HUES48 (cell line): ENCODE results near the gene TMTC2.

Experiments
- H3K27ac ChIP-seq: one replicate; pipeline ENCODE4 v1.7.0; 2013; ENCODE audit warnings: low read depth, low read length, inconsistent platforms
- H3K27me3 ChIP-seq: 2 replicates; pipeline ENCODE4 v1.6.1; 2013; ENCODE audit warnings: mild to moderate bottlenecking, low read length; ENCODE audit not compliant: control insufficient read depth, insufficient read depth
- H3K36me3 ChIP-seq: 2 replicates; pipeline ENCODE4 v1.6.1; 2013; ENCODE audit warnings: low read length; ENCODE audit not compliant: control insufficient read depth, insufficient read depth
- H3K4me1 ChIP-seq: 2 replicates; pipeline ENCODE4 v1.6.1; 2013; ENCODE audit warnings: mild to moderate bottlenecking, low read length; ENCODE audit not compliant: control insufficient read depth, insufficient read depth
- H3K4me3 ChIP-seq: 2 replicates; pipeline ENCODE4 v1.5.1; 2013; ENCODE audit warnings: mild to moderate bottlenecking, low read depth, low read length
- H3K9ac ChIP-seq: 2 replicates; pipeline ENCODE4 v1.6.1; 2013; ENCODE audit warnings: mild to moderate bottlenecking, low read depth, low read length, moderate library complexity
- H3K9me3 ChIP-seq: 2 replicates; pipeline ENCODE4 v1.6.1; 2013; ENCODE audit warnings: low read length; ENCODE audit not compliant: control insufficient read depth, insufficient read depth

Gene TMTC2

GRCh38 chr12:82954064-82954463 is 267.4 kb downstream of the TMTC2 start:
- no peak overlapping the region for H3K9ac ChIP-seq
- H3K4me1 ChIP-seq: no peaks in the 10 kb centered on the region
- H3K4me3 ChIP-seq: no peak overlapping the region
- H3K36me3 ChIP-seq: no peaks in the 10 kb centered on the region
- H3K27me3 ChIP-seq: no peaks in the 10 kb centered on the region
- no peaks in the 10 kb centered on the region for H3K9me3 ChIP-seq
- H3K27ac ChIP-seq: no peak overlapping the region

GRCh38 chr12:82954572-82954971 is 267.9 kb downstream of the TMTC2 start:
- no peaks in the 10 kb centered on the region for H3K27me3 ChIP-seq
- no peak overlapping the region for H3K27ac ChIP-seq

GRCh38 chr12:82955043-82955442 is 268.3 kb downstream of the TMTC2 start:
- Histone ChIP-seq H3K27me3 (no peaks in the 10 kb centered on the region), H3K4me3 (no peak overlapping the region), H3K9me3 (no peaks in the 10 kb centered on the region), H3K9ac (no peak overlapping the region), H3K27ac (no peak overlapping the region), H3K4me1 (no peaks in the 10 kb centered on the region), H3K36me3 (no peaks in the 10 kb centered on the region)

More at GRCh38 chr12:82954572-82954971, 267.9 kb downstream of the TMTC2 start:
- Histone ChIP-seq H3K4me3 (no peak overlapping the region), H3K36me3 (no peaks in the 10 kb centered on the region), H3K4me1 (no peaks in the 10 kb centered on the region), H3K9me3 (no peaks in the 10 kb centered on the region), H3K9ac (no peak overlapping the region)

- H3K9ac ChIP-seq: no peak overlapping the region
- no peaks in the 10 kb centered on the region for H3K27me3 ChIP-seq
- no peak overlapping the region for H3K27ac ChIP-seq
Measured at GRCh38 chr12:82958966-82959365, 272.3 kb downstream of the TMTC2 start.

GRCh38 chr12:82959821-82960220 is 273.1 kb downstream of the TMTC2 start:
- Histone ChIP-seq H3K9ac (no peak overlapping the region), H3K27ac (no peak overlapping the region), H3K27me3 (no peaks in the 10 kb centered on the region), H3K36me3 (no peaks in the 10 kb centered on the region), H3K4me1 (0 out of 2 replicates have a peak, but pooled peaks cover 7% of the 10 kb centered on the region), H3K9me3 (no peaks in the 10 kb centered on the region), H3K4me3 (no peak overlapping the region)

More at GRCh38 chr12:82958966-82959365, 272.3 kb downstream of the TMTC2 start:
- Histone ChIP-seq H3K9me3 (no peaks in the 10 kb centered on the region), H3K4me3 (no peak overlapping the region), H3K4me1 (0 out of 2 replicates have a peak, but pooled peaks cover 2% of the 10 kb centered on the region), H3K36me3 (no peaks in the 10 kb centered on the region)

- Histone ChIP-seq H3K9me3 (no peaks in the 10 kb centered on the region), H3K27ac (no peak overlapping the region), H3K27me3 (no peaks in the 10 kb centered on the region), H3K36me3 (no peaks in the 10 kb centered on the region), H3K4me1 (0 out of 2 replicates have a peak, but pooled peaks cover 7% of the 10 kb centered on the region), H3K4me3 (no peak overlapping the region), H3K9ac (no peak overlapping the region)
Measured at GRCh38 chr12:82961835-82962234, 275.1 kb downstream of the TMTC2 start.

GRCh38 chr12:82963956-82964355 is 277.2 kb downstream of the TMTC2 start:
- Histone ChIP-seq H3K9me3 (no peaks in the 10 kb centered on the region), H3K36me3 (0 out of 2 replicates have a peak, but pooled peaks cover 5% of the 10 kb centered on the region), H3K4me1 (0 out of 2 replicates have a peak, but pooled peaks cover 7% of the 10 kb centered on the region), H3K9ac (no peak overlapping the region), H3K27me3 (no peaks in the 10 kb centered on the region), H3K4me3 (no peak overlapping the region), H3K27ac (no peak overlapping the region)

GRCh38 chr12:82964446-82964845 is 277.7 kb downstream of the TMTC2 start:
- no peak overlapping the region for H3K27ac ChIP-seq
- 0 out of 2 replicates have a peak, but pooled peaks cover 7% of the 10 kb centered on the region for H3K4me1 ChIP-seq
- H3K9ac ChIP-seq: no peak overlapping the region
- H3K4me3 ChIP-seq: no peak overlapping the region
- no peaks in the 10 kb centered on the region for H3K9me3 ChIP-seq
- H3K36me3 ChIP-seq: 0 out of 2 replicates have a peak, but pooled peaks cover 5% of the 10 kb centered on the region
- H3K27me3 ChIP-seq: no peaks in the 10 kb centered on the region

- no peak overlapping the region for H3K27ac ChIP-seq
Measured at GRCh38 chr12:82966001-82966559, 279.4 kb downstream of the TMTC2 start.

GRCh38 chr12:82968631-82969367 is 282.1 kb downstream of the TMTC2 start:
- Histone ChIP-seq H3K36me3 (0 out of 2 replicates have a peak, but pooled peaks cover 5% of the 10 kb centered on the region), H3K27me3 (no peaks in the 10 kb centered on the region), H3K9me3 (no peaks in the 10 kb centered on the region), H3K27ac (no peak overlapping the region), H3K4me1 (0 out of 2 replicates have a peak, but pooled peaks cover 7% of the 10 kb centered on the region), H3K9ac (no peak overlapping the region), H3K4me3 (no peak overlapping the region)

More at GRCh38 chr12:82966001-82966559, 279.4 kb downstream of the TMTC2 start:
- Histone ChIP-seq H3K27me3 (no peaks in the 10 kb centered on the region), H3K36me3 (0 out of 2 replicates have a peak, but pooled peaks cover 5% of the 10 kb centered on the region), H3K4me1 (0 out of 2 replicates have a peak, but pooled peaks cover 7% of the 10 kb centered on the region), H3K9ac (no peak overlapping the region), H3K9me3 (no peaks in the 10 kb centered on the region), H3K4me3 (no peak overlapping the region)

- H3K4me1 ChIP-seq: no peaks in the 10 kb centered on the region
- no peak overlapping the region for H3K9ac ChIP-seq
- H3K36me3 ChIP-seq: 0 out of 2 replicates have a peak, but pooled peaks cover 5% of the 10 kb centered on the region
- no peaks in the 10 kb centered on the region for H3K9me3 ChIP-seq
- H3K27ac ChIP-seq: no peak overlapping the region
- no peaks in the 10 kb centered on the region for H3K27me3 ChIP-seq
- H3K4me3 ChIP-seq: no peak overlapping the region
Measured at GRCh38 chr12:82970614-82971013, 283.9 kb downstream of the TMTC2 start.
